HepG2 (cell line): ENCODE results near the gene ANKZF1. TPM values are rescaled to one million over a fixed set of nuclear protein-coding genes. Genes with fewer than 3 reads are reported as not detected.

Experiments
- ATAC-seq: fragments of 200-7000 bp; cut with Tn5 transposase; 3 replicates; pipeline ENCODE4 v1.9.1; 2020; ENCODE audit warnings: mild to moderate bottlenecking, moderate library complexity
- BruUV-seq: library from RNA; stranded (reverse); fragments of 400-500 nt; replicated peaks from 2 replicates; lab custom pipeline; 2021; lab: Mats Ljungman, UMichigan
- CTCF ChIA-PET: fragments of 300-600 bp; formaldehyde crosslinking; extraction: SDS; loops from one replicate; lab custom pipeline; 2021; ENCODE audit warnings: low total read pairs, inconsistent platforms, low intra/inter-chr PET ratio; lab: Yijun Ruan, JAX
- POLR2A ChIA-PET: fragments of 350-600 bp; sonication (Branson Sonifier 250); formaldehyde crosslinking; loops from one replicate; lab custom pipeline; 2020; ENCODE audit warnings: antibody characterized with exemption, inconsistent platforms; lab: Yijun Ruan, JAX
- DNase-seq: peaks from one replicate; pipeline ENCODE4 v3.0.0-alpha.2; 2015; ENCODE audit warnings: low spot score
- FAIRE-seq: peaks from 3 replicates; lab custom pipeline; 2011; peaks lifted over from hg19 to GRCh38; lab: Jason Lieb, UNC
- H2AFZ ChIP-seq: one replicate; pipeline ENCODE4 v1.6.1; 2011; ENCODE audit warnings: low read length, inconsistent platforms
- H3K27ac ChIP-seq: fragments of 300-600 bp; 3 replicates; pipeline ENCODE4 v1.8.0; 2011; ENCODE audit warnings: mixed run types, mild to moderate bottlenecking, mixed read lengths, low read length, inconsistent platforms; ENCODE audit not compliant: insufficient read depth; ENCODE audit errors: extremely low read length
- H3K27me3 ChIP-seq, 2 experiments: fragments of 200-600 bp in 1 of 2; 2 replicates in 1 of 2; 3 replicates in 1 of 2; pipeline versions ENCODE4 v1.6.0 to v1.8.0; 2011; ENCODE audit warnings: low read length in 2 of 2, mild to moderate bottlenecking in 2 of 2, moderate library complexity in 2 of 2, inconsistent platforms in 1 of 2; ENCODE audit not compliant: insufficient read depth in 2 of 2, control insufficient read depth in 1 of 2
- H3K36me3 ChIP-seq, 2 experiments: fragments of 200-600 bp in 1 of 2; replicated peaks in 1 of 2; 2 replicates in 1 of 2; 3 replicates in 1 of 2; pipeline versions ENCODE4 v1.5.1 to v1.8.0; 2011; ENCODE audit warnings: low read length in 2 of 2, inconsistent platforms in 1 of 2; ENCODE audit not compliant: insufficient read depth in 2 of 2, control insufficient read depth in 1 of 2
- H3K4me1 ChIP-seq: 2 replicates; pipeline ENCODE4 v1.5.1; 2012; ENCODE audit warnings: low read length, inconsistent platforms; ENCODE audit not compliant: insufficient read depth
- H3K4me2 ChIP-seq: 2 replicates; pipeline ENCODE4 v1.6.0; 2011; ENCODE audit warnings: low read depth, low read length, inconsistent platforms
- H3K4me3 ChIP-seq, 3 experiments: fragments of 200-600 bp in 1 of 3; sonication (generic), shearing (Covaris generic) in 1 of 3; replicated peaks in 1 of 3; 2 replicates each; pipeline ENCODE4 v1.5.1; 2011 to 2016; ENCODE audit warnings: low read length in 3 of 3, inconsistent platforms in 2 of 3, low read depth in 2 of 3, mild to moderate bottlenecking in 2 of 3, control low read depth in 1 of 3, mixed read lengths in 1 of 3; ENCODE audit not compliant: insufficient read depth in 1 of 3
- H3K79me2 ChIP-seq: one replicate; pipeline ENCODE4 v1.6.1; 2011; ENCODE audit warnings: low read length, inconsistent platforms; ENCODE audit not compliant: insufficient read depth
- H3K9ac ChIP-seq: 2 replicates; pipeline ENCODE4 v1.6.0; 2011; ENCODE audit warnings: mild to moderate bottlenecking, low read depth, low read length, inconsistent platforms; ENCODE audit not compliant: insufficient read depth
- H3K9me3 ChIP-seq: 2 replicates; pipeline ENCODE4 v1.5.1; 2012; ENCODE audit warnings: mild to moderate bottlenecking, low read length
- H4K20me1 ChIP-seq: 2 replicates; pipeline ENCODE4 v1.6.0; 2011; ENCODE audit warnings: inconsistent platforms, mild to moderate bottlenecking, low read length, moderate library complexity; ENCODE audit not compliant: insufficient read depth
- CENPBD1 ChIP-seq: sonication (generic); formaldehyde crosslinking; IDR thresholded peaks from 2 replicates; pipeline ENCODE4 v1.8.0; 2022; ENCODE audit warnings: missing genetic modification reagents, low read depth, mild to moderate bottlenecking, borderline replicate concordance
- CERS6 ChIP-seq: sonication (generic); formaldehyde crosslinking; IDR thresholded peaks from 2 replicates; pipeline ENCODE4 v1.5.0; 2020; ENCODE audit warnings: missing genetic modification reagents
- HDAC2 ChIP-seq: sonication (generic); formaldehyde crosslinking; IDR thresholded peaks from 2 replicates; pipeline ENCODE4 v1.4.0; 2020; ENCODE audit warnings: missing genetic modification reagents
- HHEX ChIP-seq: IDR thresholded peaks from 2 replicates; pipeline ENCODE4 v1.6.1; 2016; ENCODE audit warnings: control low read depth
- HNRNPUL1 ChIP-seq: fragments of 200-400 bp; formaldehyde crosslinking; IDR thresholded peaks from 2 replicates; pipeline ENCODE4 v1.6.1; 2017; ENCODE audit warnings: low read depth, mild to moderate bottlenecking, low read length, moderate library complexity
- MEIS1 ChIP-seq: sonication (generic); formaldehyde crosslinking; IDR thresholded peaks from 2 replicates; pipeline ENCODE4 v1.9.0; 2021; ENCODE audit warnings: mild to moderate bottlenecking, missing genetic modification reagents, moderate library complexity, borderline replicate concordance
- NCOA2 ChIP-seq: sonication (generic); formaldehyde crosslinking; IDR thresholded peaks from 2 replicates; pipeline ENCODE4 v1.8.0; 2022; ENCODE audit warnings: inconsistent platforms
- NFATC3 ChIP-seq: sonication (generic); formaldehyde crosslinking; IDR thresholded peaks from 2 replicates; pipeline ENCODE4 v1.5.1; 2020; ENCODE audit warnings: mild to moderate bottlenecking, missing genetic modification reagents
- REST ChIP-seq, 2 experiments: IDR thresholded peaks; 2 replicates each; pipeline ENCODE4 v1.6.1; 2011 to 2012; ENCODE audit warnings: low read length in 2 of 2, borderline replicate concordance in 1 of 2, low read depth in 1 of 2, mild to moderate bottlenecking in 1 of 2, moderate library complexity in 1 of 2
- SMC3 ChIP-seq: IDR thresholded peaks from 2 replicates; pipeline ENCODE4 v1.6.1; 2011; ENCODE audit warnings: low read length, improper control_type of control experiment
- SRSF4 ChIP-seq: fragments of 200-400 bp; formaldehyde crosslinking; IDR thresholded peaks from one replicate; pipeline ENCODE4 v1.6.1; 2018; ENCODE audit warnings: mild to moderate bottlenecking, low read depth, low read length, moderate library complexity; ENCODE audit not compliant: poor library complexity, severe bottlenecking
- TEAD3 ChIP-seq: optimal IDR thresholded peaks from 2 replicates; pipeline ENCODE3; 2016; ENCODE audit warnings: borderline replicate concordance
- TSC22D2 ChIP-seq: sonication (generic); formaldehyde crosslinking; IDR thresholded peaks from 2 replicates; pipeline ENCODE4 v1.5.1; 2020; ENCODE audit warnings: missing genetic modification reagents, mild to moderate bottlenecking, borderline replicate concordance
- ZFP62 ChIP-seq: sonication (generic); formaldehyde crosslinking; IDR thresholded peaks from 2 replicates; pipeline ENCODE4 v1.4.0; 2020; ENCODE audit warnings: missing genetic modification reagents
- ZNF251 ChIP-seq: sonication (generic); formaldehyde crosslinking; IDR thresholded peaks from 2 replicates; pipeline ENCODE4 v1.9.0; 2021; ENCODE audit warnings: mild to moderate bottlenecking, missing genetic modification reagents
- ZNF790 ChIP-seq: sonication (generic); formaldehyde crosslinking; IDR thresholded peaks from 2 replicates; pipeline ENCODE4 v1.8.0; 2022; ENCODE audit warnings: missing genetic modification reagents, mild to moderate bottlenecking, borderline replicate concordance
- WGBS: methylation state at CpG from one replicate; pipeline ENCODE4 v1.1.6; 2017; ENCODE audit warnings: low lambda C conversion rate; 5-methylcytosine and 5-hydroxymethylcytosine counted together
- in situ Hi-C: cut with HindIII; loops from 2 replicates; pipeline ENCODE4 v1.10.0; 2017; ENCODE audit warnings: low pct_unique_long_range_greater_than_20kb; ENCODE audit not compliant: extremely low pct_ligation_motif_present
- intact Hi-C: fragments of 100-400 bp; cut with micrococcal nuclease; formaldehyde crosslinking; loops from one replicate; pipeline ENCODE4 v1.10.0; 2022; ENCODE audit not compliant: unreplicated experiment
- polyA plus RNA-seq, 8 experiments: library from polyadenylated mRNA; depleted of rRNA in 3 of 8; stranded (reverse) in 7 of 8; unstranded in 1 of 8; fragments of >200 nt; fragmentation: Illumina TruSeq in 4 of 8; extraction: Trizol in 4 of 8; gene quantifications; 2 replicates each; pipeline versions ENCODE4 v1.2.1 to v1.2.3, GENCODE V29; 2011 to 2016; ENCODE audit warnings: low read depth in 4 of 8, missing spikeins in 1 of 8, mixed read lengths in 1 of 8; ENCODE audit not compliant: insufficient read depth in 1 of 8
- total RNA-seq, 5 experiments: library from RNA; depleted of rRNA; stranded (reverse); fragments of >200 nt; fragmentation: Illumina TruSeq; extraction: Trizol; gene quantifications; 2 replicates each; pipeline ENCODE4 v1.2.3, GENCODE V29; 2016; ENCODE audit warnings: low read depth in 1 of 5

ANKZF1 gene
- total and polyA plus RNA-seq, 2 of the 13 experiments (the other 11 are each of a cell fraction or from before 2014, with no cell fraction given), result 25.3 to 128 TPM

GRCh38 chr2:219206328-219207133 is 23.1 kb upstream of the ANKZF1 start, which contains the start of gene ZFAND2B:
ZFAND2B (plus strand) TSS chr2:219206782; CDS start chr2:219206988, 206 bp downstream.
- Histone ChIP-seq H2AFZ (no peak within 1 kb of the TSS), H3K9me3 (no peaks in the 10 kb centered on the region), H3K4me1 (peaks cover 54% of the 10 kb centered on the region), H3K27me3 (no peaks in the 10 kb centered on the region; a peak in 1 of 5 replicates), H3K4me3 (peak within 1 kb of the TSS; percentile 65 to 86 (median 74)), H4K20me1 (no peaks in the 10 kb centered on the region), H3K79me2 (peaks cover 6% of the 10 kb centered on the region), H3K4me2 (peak within 1 kb of the TSS; percentile 100), H3K36me3 (peaks cover 9 to 22% of the 10 kb centered on the region in 2 experiments), H3K9ac (peak within 1 kb of the TSS; percentile 86), H3K27ac (peak within 1 kb of the TSS; percentile 95)
- DNase-seq, result peak; percentile 86
- FAIRE-seq, result peak; percentile 28
- CTCF ChIA-PET, result interaction anchor here (0.9 to 2.6 kb wide), 2 partner anchors 35 to 88 kb away, joined by 3 to 8 read pairs; no protein-coding TSS in a partner anchor
- POLR2A ChIA-PET, result interaction anchor here (0.6 to 5.6 kb wide), 24 partner anchors 11 to 451 kb away, joined by 3 to 227 read pairs (median 7); partner anchors contain the start of genes ABCB6, ANKZF1, ATG9A and CNPPD1
- in situ Hi-C loops (loop anchor here (5.0 kb wide), 1 partner anchor 34 kb away; the partner anchor contains the start of gene SLC23A3), intact Hi-C loops (loop anchor here (1.0 kb wide), 2 partner anchors 14 to 23 kb away; partner anchors contain the start of genes ANKZF1 and ATG9A)
- BruUV-seq, result no TSS peak
- ATAC-seq, result peak; percentile 83
- under 1% methylated on average over 69 of the region's 76 CpGs for WGBS
- TF ChIP-seq ZNF251 (CRISPR knock-in tag) (no peak), REST (IDR thresholded peaks at IDR 0.05; ENCODE audit: borderline replicate concordance in 1 of 2, low read depth in 1 of 2, low read length in 2 of 2) (peak in 1 of 2 experiments; percentile 36; a peak in 1 of 4 replicates), HNRNPUL1 (no peak), ZNF790 (CRISPR knock-in tag) (no peak), MEIS1 (CRISPR knock-in tag) (no peak), ZFP62 (CRISPR knock-in tag) (no peak), TSC22D2 (CRISPR knock-in tag) (peak; percentile 71; the same call in 1 of the 2 replicates), CENPBD1 (CRISPR knock-in tag) (no peak; the same call in 1 of the 2 replicates), NCOA2 (CRISPR knock-in tag) (peak; percentile 43; the same call in 1 of the 2 replicates), TEAD3 (CRISPR knock-in tag) (no peak), HHEX (CRISPR knock-in tag) (no peak), NFATC3 (CRISPR knock-in tag) (0 out of 2 replicates have a peak, but pooled peaks have one; percentile 12), HDAC2 (CRISPR knock-in tag) (peak; percentile 51; the same call in 1 of the 2 replicates), SMC3 (no peak), SRSF4 (no peak), CERS6 (CRISPR knock-in tag) (no peak)
